GM23338 (cell line): ENCODE results near the gene SLC35D2. TPM values are rescaled to one million over a fixed set of nuclear protein-coding genes. Genes with fewer than 3 reads are reported as not detected.

Experiments
- ATAC-seq: fragments of 200-7000 bp; cut with Tn5 transposase; 3 replicates; pipeline ENCODE4 v1.9.1; 2020
- DNase-seq: peaks from one replicate; pipeline ENCODE4 v3.0.0-alpha.2; 2015; ENCODE audit warnings: low spot score
- H2AFZ ChIP-seq: fragments of 200-600 bp; sonication (generic); 2 replicates; pipeline ENCODE4 v1.8.0; 2016; ENCODE audit warnings: antibody characterized with exemption, mild to moderate bottlenecking, moderate library complexity
- H3F3A ChIP-seq: fragments of 200-600 bp; sonication (generic); replicated peaks from 2 replicates; pipeline ENCODE4 v1.8.0; 2017; ENCODE audit warnings: antibody characterized with exemption, mixed run types, low read depth
- H3K27ac ChIP-seq: fragments of 200-600 bp; sonication (generic); 2 replicates; pipeline ENCODE4 v1.6.1; 2016; ENCODE audit warnings: low read depth
- H3K27me3 ChIP-seq: fragments of 200-600 bp; sonication (generic); 2 replicates; pipeline ENCODE4 v1.8.0; 2016; ENCODE audit warnings: mild to moderate bottlenecking, mixed run types, moderate library complexity; ENCODE audit not compliant: insufficient read depth
- H3K36me3 ChIP-seq: fragments of 200-600 bp; sonication (generic); 2 replicates; pipeline ENCODE4 v1.8.0; 2016; ENCODE audit warnings: mild to moderate bottlenecking; ENCODE audit not compliant: insufficient read depth
- H3K4me1 ChIP-seq: fragments of 200-600 bp; sonication (generic); 2 replicates; pipeline ENCODE4 v1.8.0; 2016; ENCODE audit warnings: mild to moderate bottlenecking, moderate library complexity; ENCODE audit not compliant: insufficient read depth
- H3K4me2 ChIP-seq: fragments of 200-600 bp; sonication (generic); 2 replicates; pipeline ENCODE4 v1.7.1; 2017; ENCODE audit warnings: mixed run types
- H3K4me3 ChIP-seq: fragments of 200-600 bp; sonication (generic); 2 replicates; pipeline ENCODE4 v1.6.1; 2016; ENCODE audit warnings: mixed run types
- H3K79me2 ChIP-seq: fragments of 200-600 bp; sonication (generic); replicated peaks from 2 replicates; pipeline ENCODE4 v1.8.0; 2017; ENCODE audit warnings: mild to moderate bottlenecking; ENCODE audit not compliant: insufficient read depth
- H3K9me2 ChIP-seq: fragments of 200-600 bp; sonication (generic); 2 replicates; pipeline ENCODE4 v1.8.0; 2017; ENCODE audit not compliant: insufficient read depth
- H4K20me1 ChIP-seq: fragments of 200-600 bp; sonication (generic); replicated peaks from 2 replicates; pipeline ENCODE4 v1.8.0; 2017; ENCODE audit warnings: mild to moderate bottlenecking; ENCODE audit not compliant: insufficient read depth
- H3K27ac Mint-ChIP-seq: 2 replicates; pipeline ENCODE4 v1.8.0; 2020; ENCODE audit warnings: inconsistent platforms, mild to moderate bottlenecking, moderate library complexity, mixed read lengths
- H3K27me3 Mint-ChIP-seq: 3 replicates; pipeline ENCODE4 v1.8.0; 2022; ENCODE audit warnings: low read depth, mild to moderate bottlenecking, moderate library complexity, mixed read lengths, inconsistent platforms; ENCODE audit not compliant: insufficient read depth, poor library complexity
- H3K36me3 Mint-ChIP-seq: 3 replicates; pipeline ENCODE4 v1.8.0; 2021; ENCODE audit warnings: low read depth, mild to moderate bottlenecking, inconsistent platforms, moderate library complexity, mixed read lengths
- H3K4me1 Mint-ChIP-seq: 3 replicates; pipeline ENCODE4 v1.8.0; 2020; ENCODE audit warnings: mild to moderate bottlenecking, inconsistent platforms, mixed read lengths
- H3K4me3 Mint-ChIP-seq: 3 replicates; pipeline ENCODE4 v1.8.0; 2021; ENCODE audit warnings: moderate library complexity, mild to moderate bottlenecking, inconsistent platforms, mixed read lengths
- H3K9me3 Mint-ChIP-seq: 3 replicates; pipeline ENCODE4 v1.8.0; 2020; ENCODE audit warnings: moderate library complexity, mild to moderate bottlenecking, inconsistent platforms, mixed read lengths
- EZH2phosphoT487 ChIP-seq: fragments of 200-600 bp; sonication (generic); IDR thresholded peaks from one replicate; pipeline ENCODE4 v1.8.1; 2018; ENCODE audit warnings: antibody characterized with exemption; ENCODE audit not compliant: unreplicated experiment
- JUNB ChIP-seq: IDR thresholded peaks from one replicate; pipeline ENCODE4 v1.6.1; 2016; ENCODE audit warnings: antibody characterized with exemption; ENCODE audit not compliant: unreplicated experiment
- NANOG ChIP-seq: IDR thresholded peaks from 2 replicates; pipeline ENCODE4 v1.6.1; 2016; ENCODE audit warnings: antibody characterized with exemption, borderline replicate concordance
- REST ChIP-seq: IDR thresholded peaks from one replicate; pipeline ENCODE4 v1.6.1; 2018; ENCODE audit warnings: antibody characterized with exemption; ENCODE audit not compliant: unreplicated experiment
- STAT1 ChIP-seq: IDR thresholded peaks from one replicate; pipeline ENCODE4 v1.6.1; 2016; ENCODE audit warnings: antibody characterized with exemption; ENCODE audit not compliant: unreplicated experiment
- ZNF114 ChIP-seq: fragments of 250-450 bp; sonication (Bioruptor Pico); IDR thresholded peaks from 2 replicates; pipeline ENCODE4 v1.5.0; 2020; ENCODE audit warnings: mild to moderate bottlenecking, moderate library complexity
- ZNF462 ChIP-seq: fragments of 250-450 bp; sonication (Bioruptor Pico); IDR thresholded peaks from 2 replicates; pipeline ENCODE4 v1.5.0; 2020; ENCODE audit warnings: mild to moderate bottlenecking, moderate library complexity
- polyA plus RNA-seq: library from polyadenylated mRNA; unstranded; fragments of >200 nt; fragmentation: Nextera tagmentation; extraction: Ambion mirVana; gene quantifications from 2 replicates; pipeline ENCODE4 v1.2.1, GENCODE V29; 2016
- total RNA-seq: library from RNA; depleted of rRNA; stranded (reverse); fragments of >200 nt; shearing (Covaris generic); gene quantifications from 2 replicates; pipeline ENCODE4 v1.2.3, GENCODE V29; 2014

The SLC35D2 gene
- total and polyA plus RNA-seq, 2 experiments from 2014 or later: 8.2 to 14.4 TPM

- no peak for TF ChIP-seq ZNF462 (CRISPR knock-in tag)
- TF ChIP-seq JUNB: no peak
- no peak for TF ChIP-seq REST
- TF ChIP-seq ZNF114: no peak
- no peak for TF ChIP-seq NANOG
These were observed 94.1 kb downstream of the SLC35D2 start (continued) for GRCh38 chr9:96289392-96289791.

- no peaks in the 10 kb centered on the region; the same call in 1 of the 2 replicates for H3K36me3 ChIP-seq
- no peaks in the 10 kb centered on the region for H3F3A ChIP-seq
- no peak overlapping the region for H3K4me3 ChIP-seq
- peaks cover 26% of the 10 kb centered on the region for H3K36me3 Mint-ChIP-seq
- ATAC-seq (no peak), DNase-seq (no peak)
- H3K27ac Mint-ChIP-seq: no peak overlapping the region
- H3K4me1 Mint-ChIP-seq: peaks cover 13% of the 10 kb centered on the region; the same call in 2 of the 3 replicates
- H3K4me2 ChIP-seq: no peak overlapping the region
- H4K20me1 ChIP-seq: no peaks in the 10 kb centered on the region
- H3K79me2 ChIP-seq: no peaks in the 10 kb centered on the region
- H3K27me3 Mint-ChIP-seq: peaks cover 1% of the 10 kb centered on the region
- H3K4me1 ChIP-seq: peaks cover 8% of the 10 kb centered on the region; the same call in 1 of the 2 replicates
- peaks cover 53% of the 10 kb centered on the region for H3K9me3 Mint-ChIP-seq
- H2AFZ ChIP-seq: no peak overlapping the region
- H3K27me3 ChIP-seq: no peaks in the 10 kb centered on the region
- H3K9me2 ChIP-seq: 0 out of 2 replicates have a peak, but pooled peaks cover 3% of the 10 kb centered on the region
- H3K27ac ChIP-seq: no peak overlapping the region
- H3K4me3 Mint-ChIP-seq: no peak overlapping the region
- TF ChIP-seq STAT1 (no peak), ZNF114 (no peak), EZH2phosphoT487 (no peak), REST (no peak)
These were observed 101.9 kb downstream of the SLC35D2 start for GRCh38 chr9:96281641-96282040.
